Kidney (tissue), 14 donors: ENCODE measurements around the gene FBXL17. TPM values are rescaled to one million over a fixed set of nuclear protein-coding genes. Genes with fewer than 3 reads are reported as not detected.

Source experiments
- DNase-seq, 5 donors: peaks; one replicate each; pipeline ENCODE4 v3.0.0-alpha.2; 2013 to 2020
- FAIRE-seq: peaks from 2 replicates; lab custom pipeline; 2012; peaks lifted over from hg19 to GRCh38; lab: Jason Lieb, UNC
- H3K27ac ChIP-seq, 2 donors: one replicate each; pipeline ENCODE4 v1.7.0; 2013; ENCODE audit warnings: low read depth in 2 of 2, low read length in 2 of 2, inconsistent platforms in 1 of 2
- H3K27me3 ChIP-seq: one replicate; pipeline ENCODE4 v1.7.1; 2013; ENCODE audit warnings: low read length, inconsistent platforms; ENCODE audit not compliant: control insufficient read depth, insufficient read depth
- H3K36me3 ChIP-seq, 3 donors: one replicate each; pipeline versions ENCODE4 v1.7.0 to v1.7.1; 2013; ENCODE audit warnings: low read length in 3 of 3, control low read depth in 1 of 3, inconsistent platforms in 1 of 3; ENCODE audit not compliant: insufficient read depth in 3 of 3, control insufficient read depth in 2 of 3
- H3K4me1 ChIP-seq, 3 donors: one replicate each; pipeline versions ENCODE4 v1.7.0 to v1.7.1; 2013; ENCODE audit warnings: low read length in 3 of 3, inconsistent platforms in 1 of 3, low read depth in 1 of 3; ENCODE audit not compliant: control insufficient read depth in 2 of 3, insufficient read depth in 2 of 3
- H3K4me3 ChIP-seq, 3 donors: one replicate each; pipeline versions ENCODE4 v1.7.0 to v1.8.1; 2013; ENCODE audit warnings: low read length in 3 of 3, control low read depth in 1 of 3, inconsistent platforms in 1 of 3
- H3K9ac ChIP-seq, 3 donors: one replicate each; pipeline versions ENCODE4 v1.7.0 to v1.7.1; 2013; ENCODE audit warnings: low read length in 3 of 3, control low read depth in 1 of 3, inconsistent platforms in 1 of 3
- H3K9me3 ChIP-seq, 3 donors: one replicate each; pipeline versions ENCODE4 v1.7.0 to v1.7.1; 2013; ENCODE audit warnings: low read length in 3 of 3, control low read depth in 1 of 3, inconsistent platforms in 1 of 3; ENCODE audit not compliant: control insufficient read depth in 2 of 3, insufficient read depth in 1 of 3
- intact Hi-C: fragments of 100-400 bp; cut with DNase I; formaldehyde crosslinking; loops from one replicate; pipeline ENCODE4 v1.11.1; 2022
- polyA plus RNA-seq: library from polyadenylated mRNA; stranded (reverse); fragments of 350-450 nt; fragmentation: Illumina TruSeq; extraction: RNeasy Lipid Tissue Mini Kit (QIAGEN cat#74804); gene quantifications from one replicate; pipeline ENCODE4 v1.2.3, GENCODE V29; 2014; ENCODE audit warnings: low read depth, low replicate concordance; ENCODE audit not compliant: insufficient read depth
- total RNA-seq: library from RNA; stranded (reverse); fragmentation: NEBNext Ultra II Directional; extraction: Animal tissue kit (Norgen Biotek cat#: 25700); gene quantifications from one replicate; pipeline ENCODE4 v1.2.1, GENCODE V29; 2021
- TF ChIP-seq, protein P1 (sequence below): IDR thresholded peaks from 3 replicates; pipeline ENCODE4 v1.5.1; 2012; ENCODE audit warnings: mild to moderate bottlenecking, moderate library complexity, borderline replicate concordance; ENCODE audit not compliant: insufficient read depth; ENCODE audit errors: extremely low read depth
- donor health status: control.
- donor health status: control.
- donor health status: control.
- donor health status: control.
- donor health status: control.
- donor health status: DM: yes; HTN: yes; CAD: no.
- donor health status: Normal renal cell carcinoma (clear cell type).

Gene FBXL17
- total and polyA plus RNA-seq, 2 donors from 2014 or later: 11.7 to 26.5 TPM

DNA sequence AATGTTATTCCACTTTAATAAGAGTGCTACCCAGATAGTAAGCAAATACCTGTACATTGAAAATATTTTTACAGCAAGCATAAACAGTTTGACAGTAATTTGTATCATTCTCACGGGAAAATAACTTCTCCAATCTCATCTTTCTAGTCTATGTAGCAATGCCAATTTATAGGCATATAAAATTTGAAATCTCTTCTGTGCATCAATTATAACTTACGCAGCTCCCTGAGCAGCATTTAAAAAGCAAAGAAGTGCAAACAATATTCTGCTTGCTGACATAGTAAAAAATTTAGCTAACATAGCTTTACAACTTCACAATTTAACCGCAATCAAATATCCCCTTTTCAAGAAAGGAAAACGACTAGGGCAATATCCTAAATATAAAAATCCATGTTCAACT lies 257.3 kb downstream of the FBXL17 start:
- Histone ChIP-seq H3K4me3 (no peak overlapping the region), H3K27ac (no peak overlapping the region), H3K27me3 (no peaks in the 10 kb centered on the region), H3K4me1 (no peaks in the 10 kb centered on the region), H3K36me3 (no peaks in the 10 kb centered on the region), H3K9ac (no peak overlapping the region), H3K9me3 (no peaks in the 10 kb centered on the region)
- FAIRE-seq (no peak), DNase-seq (no peak)
- intact Hi-C loops: no loop called here
- TF ChIP-seq, protein P1, sequence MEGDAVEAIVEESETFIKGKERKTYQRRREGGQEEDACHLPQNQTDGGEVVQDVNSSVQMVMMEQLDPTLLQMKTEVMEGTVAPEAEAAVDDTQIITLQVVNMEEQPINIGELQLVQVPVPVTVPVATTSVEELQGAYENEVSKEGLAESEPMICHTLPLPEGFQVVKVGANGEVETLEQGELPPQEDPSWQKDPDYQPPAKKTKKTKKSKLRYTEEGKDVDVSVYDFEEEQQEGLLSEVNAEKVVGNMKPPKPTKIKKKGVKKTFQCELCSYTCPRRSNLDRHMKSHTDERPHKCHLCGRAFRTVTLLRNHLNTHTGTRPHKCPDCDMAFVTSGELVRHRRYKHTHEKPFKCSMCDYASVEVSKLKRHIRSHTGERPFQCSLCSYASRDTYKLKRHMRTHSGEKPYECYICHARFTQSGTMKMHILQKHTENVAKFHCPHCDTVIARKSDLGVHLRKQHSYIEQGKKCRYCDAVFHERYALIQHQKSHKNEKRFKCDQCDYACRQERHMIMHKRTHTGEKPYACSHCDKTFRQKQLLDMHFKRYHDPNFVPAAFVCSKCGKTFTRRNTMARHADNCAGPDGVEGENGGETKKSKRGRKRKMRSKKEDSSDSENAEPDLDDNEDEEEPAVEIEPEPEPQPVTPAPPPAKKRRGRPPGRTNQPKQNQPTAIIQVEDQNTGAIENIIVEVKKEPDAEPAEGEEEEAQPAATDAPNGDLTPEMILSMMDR: no peak

DNA sequence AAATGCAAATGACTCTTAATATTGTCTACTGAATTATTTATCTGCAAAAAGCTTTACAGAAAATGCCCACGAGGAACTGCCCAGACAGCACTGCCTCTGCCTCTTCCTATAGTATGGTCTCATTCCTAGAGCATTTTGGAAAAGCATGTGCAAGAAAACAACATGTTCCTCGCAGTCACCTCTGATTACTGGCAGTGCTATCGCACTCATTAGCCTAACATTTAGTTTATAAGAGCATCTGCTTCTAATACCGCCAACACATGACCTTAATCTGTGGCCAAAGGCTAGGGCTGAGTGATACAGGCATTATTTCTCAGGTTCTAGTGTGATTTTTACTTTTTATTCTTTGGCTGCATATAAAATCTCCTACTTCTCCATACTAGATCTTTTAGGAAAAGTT lies 259.2 kb downstream of the FBXL17 start:
- no peak for FAIRE-seq
- Histone ChIP-seq H3K27me3 (no peaks in the 10 kb centered on the region), H3K4me3 (no peak overlapping the region), H3K9me3 (no peaks in the 10 kb centered on the region), H3K4me1 (no peaks in the 10 kb centered on the region), H3K27ac (no peak overlapping the region), H3K9ac (no peak overlapping the region), H3K36me3 (no peaks in the 10 kb centered on the region)
- no peak for DNase-seq
- intact Hi-C loops: no loop called here
- TF ChIP-seq, protein P1: no peak

DNA sequence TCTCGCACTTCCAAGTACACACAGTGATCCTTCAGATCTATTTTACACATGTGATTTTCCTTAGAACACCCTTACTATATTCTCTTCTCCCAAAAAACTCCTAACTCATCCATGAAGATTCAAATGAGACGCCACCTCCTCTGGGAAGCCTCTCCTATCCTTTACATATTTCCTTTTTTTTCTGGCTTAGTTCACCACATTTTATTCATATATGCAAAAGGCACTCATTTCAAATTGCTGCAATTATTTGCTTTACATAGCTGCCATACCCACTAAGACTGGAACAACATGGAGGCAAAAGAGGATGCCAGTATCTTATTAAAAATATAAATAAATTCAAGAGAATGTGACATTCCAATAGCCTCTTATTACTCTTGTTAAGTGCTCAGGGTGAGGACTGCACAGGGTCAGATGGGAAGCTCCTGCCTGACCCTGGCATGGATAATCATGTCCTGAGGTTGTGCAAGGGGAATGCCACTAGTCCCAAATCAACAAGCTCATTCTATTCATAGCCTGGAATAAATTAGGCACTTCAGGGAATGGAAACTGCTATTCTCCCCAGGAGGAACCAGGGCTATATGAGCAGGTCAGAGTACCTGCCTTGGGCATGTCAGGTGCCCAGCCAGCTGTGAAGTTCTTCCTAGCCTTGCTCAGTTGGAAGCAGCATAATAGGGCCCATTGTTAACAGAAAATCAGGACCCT lies 262.9 kb downstream of the FBXL17 start:
- Histone ChIP-seq H3K27me3 (no peaks in the 10 kb centered on the region), H3K9ac (no peak overlapping the region), H3K27ac (no peak overlapping the region), H3K4me1 (no peaks in the 10 kb centered on the region), H3K36me3 (no peaks in the 10 kb centered on the region), H3K4me3 (no peak overlapping the region), H3K9me3 (no peaks in the 10 kb centered on the region)
- FAIRE-seq (no peak), DNase-seq (peak in 3 of 5 donors; percentile 28 to 42 (median 30))
- intact Hi-C loops: no loop called here
- TF ChIP-seq, protein P1: no peak
